Stimulated activated CD8-positive, alpha-beta memory T cell treated with anti-CD3 and anti-CD28 coated beads, Interleukin-12 subunit alpha, Interleukin-12 subunit beta, amount 100 ng/mL, for 1 hour (primary cell): Measurements from ENCODE around the gene P2RY13.

Experiments used
- DNase-seq: peaks from one replicate; pipeline ENCODE4 v3.0.0-alpha.2; 2020; ENCODE audit warnings: low read depth

P2RY13 gene

GRCh38 chr3:151329363-151329762, at the start of gene P2RY13:
P2RY13 (minus strand) TSS chr3:151329549; CDS start chr3:151329528, 21 bp downstream.
- DNase-seq: no peak

- DNase-seq: no peak
Measured at GRCh38 chr3:151377768-151378385, 48.5 kb upstream of the P2RY13 start.

DNA sequence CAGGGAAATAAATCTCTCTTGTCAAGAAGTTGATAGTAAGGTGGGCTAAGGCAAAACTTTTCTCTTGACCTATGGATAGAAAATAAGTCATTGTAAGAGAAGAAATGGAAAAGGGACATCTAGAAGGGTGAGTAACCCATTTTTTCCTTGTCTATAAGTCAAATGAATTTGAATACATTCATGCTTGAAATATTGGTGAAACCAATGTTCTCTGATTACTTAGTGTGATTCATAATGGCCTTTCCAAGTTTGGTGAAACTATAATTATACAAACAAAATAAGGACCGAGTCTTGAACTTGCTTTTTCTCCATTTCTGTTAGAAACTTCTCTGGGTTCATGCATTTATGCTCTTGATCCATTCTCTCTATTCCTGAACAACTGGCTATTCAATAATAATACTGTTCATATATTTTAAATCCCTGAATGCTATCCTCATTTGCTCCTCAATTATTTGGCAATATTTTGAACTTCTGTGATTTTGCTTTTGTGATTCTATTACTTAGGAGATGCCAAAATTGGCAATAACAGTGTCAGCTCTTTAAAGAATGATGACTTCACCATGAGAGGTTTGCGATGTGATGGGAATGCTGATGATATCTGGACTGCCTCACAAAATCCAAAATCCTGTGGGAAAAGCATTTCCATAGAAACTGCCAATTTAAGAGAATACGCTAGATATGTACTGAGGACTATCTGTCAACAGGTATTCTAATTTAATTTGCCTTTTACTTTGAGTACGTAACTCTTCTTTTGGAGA, 42.9 kb upstream of the P2RY13 start:
- DNase-seq: no peak

GRCh38 chr3:151371526-151371925, 42.2 kb upstream of the P2RY13 start:
- no peak for DNase-seq

DNA sequence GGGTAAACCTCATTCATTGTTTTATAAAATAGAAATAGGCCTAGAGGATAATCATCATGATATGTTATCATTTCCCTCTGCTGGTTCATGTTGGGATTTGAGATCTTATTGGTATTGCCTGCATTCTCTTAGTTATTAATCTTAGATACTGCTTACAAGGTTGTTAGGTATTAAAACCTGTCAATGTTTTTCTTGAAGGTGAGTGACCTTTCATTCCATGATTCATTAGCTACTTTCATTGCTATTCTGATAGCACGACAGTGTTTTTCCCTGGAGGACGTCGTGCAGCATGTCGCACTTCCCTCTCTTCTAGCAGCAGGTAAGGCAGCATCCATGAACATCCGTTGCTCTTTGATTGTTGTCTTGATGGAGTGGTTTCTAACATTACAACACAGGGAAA, 38.1 kb upstream of the P2RY13 start:
- DNase-seq: no peak

GRCh38 chr3:151366993-151367392, 37.6 kb upstream of the P2RY13 start:
- DNase-seq: no peak

GRCh38 chr3:151362751-151363174, 33.4 kb upstream of the P2RY13 start:
- no peak for DNase-seq

DNA sequence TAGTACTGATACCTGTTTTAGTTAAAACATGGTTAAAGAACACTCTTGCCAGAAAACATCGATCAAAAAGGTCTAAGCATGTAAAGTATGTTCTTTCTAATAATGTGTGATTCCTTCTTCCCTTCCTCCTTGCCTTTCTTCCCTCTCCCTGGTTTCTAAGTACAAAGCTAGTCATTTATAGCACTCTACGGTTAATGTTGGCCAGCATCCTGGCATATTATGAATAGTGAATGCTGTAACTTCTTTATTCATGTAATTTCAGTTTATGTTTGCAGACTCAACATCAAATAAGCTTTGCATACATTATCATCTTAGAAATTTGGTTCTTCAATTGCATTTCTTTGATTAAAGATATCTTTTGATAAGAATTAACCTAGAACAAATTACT, 28.1 kb upstream of the P2RY13 start:
- no peak for DNase-seq

DNA sequence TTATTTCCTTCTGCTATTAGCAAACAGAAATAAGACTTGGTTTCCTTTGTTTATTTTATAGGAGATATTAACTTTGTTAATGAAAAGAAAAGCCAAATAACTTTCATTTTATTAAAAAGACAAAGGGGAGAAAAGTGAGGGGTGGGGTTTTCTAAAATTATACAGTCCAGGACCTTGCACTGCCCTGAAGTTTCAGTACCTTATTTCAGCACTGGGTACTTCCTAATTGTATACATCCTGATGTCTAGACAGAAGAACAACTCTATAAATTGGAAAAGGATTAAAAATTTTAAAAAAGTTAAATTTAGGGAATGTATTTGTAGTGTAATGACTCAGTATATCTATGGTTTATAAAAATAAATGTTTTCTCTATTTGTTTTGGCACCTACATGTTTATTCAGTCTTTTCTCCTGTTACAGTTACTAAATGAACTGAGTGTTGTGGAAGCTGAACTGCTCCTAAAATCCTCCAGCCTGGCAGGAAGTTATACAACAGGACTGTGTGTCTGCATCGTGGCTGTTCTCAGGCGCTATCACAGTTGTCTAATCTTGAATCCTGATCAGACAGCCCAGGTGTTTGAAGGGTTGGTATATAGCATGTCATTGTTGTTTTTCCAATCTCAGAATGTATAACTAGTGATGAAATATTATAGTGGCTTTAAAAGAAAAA, 27.6 kb upstream of the P2RY13 start:
- DNase-seq: no peak

GRCh38 chr3:151351648-151352047, 22.3 kb upstream of the P2RY13 start:
- DNase-seq: no peak

GRCh38 chr3:151351219-151351618, 21.9 kb upstream of the P2RY13 start:
- no peak for DNase-seq

DNA sequence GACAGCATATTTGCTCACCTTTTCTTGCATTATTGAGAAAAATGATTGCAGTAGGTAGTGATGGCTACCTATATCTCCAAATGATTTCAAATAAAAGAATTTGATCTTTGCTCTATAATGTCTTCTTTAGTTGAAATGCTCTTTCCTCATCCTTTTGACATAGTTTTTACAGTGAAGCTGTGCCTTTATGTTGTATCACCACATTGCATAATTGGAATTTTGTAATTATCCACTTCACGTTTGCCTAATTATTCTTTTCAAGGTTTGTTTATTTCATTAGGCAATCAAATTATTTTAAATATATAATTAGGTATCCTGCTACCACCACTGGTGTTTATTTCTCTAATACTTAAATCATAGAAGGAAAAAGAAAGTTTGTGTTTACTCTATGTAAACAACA, 21.3 kb upstream of the P2RY13 start:
- no peak for DNase-seq

DNA sequence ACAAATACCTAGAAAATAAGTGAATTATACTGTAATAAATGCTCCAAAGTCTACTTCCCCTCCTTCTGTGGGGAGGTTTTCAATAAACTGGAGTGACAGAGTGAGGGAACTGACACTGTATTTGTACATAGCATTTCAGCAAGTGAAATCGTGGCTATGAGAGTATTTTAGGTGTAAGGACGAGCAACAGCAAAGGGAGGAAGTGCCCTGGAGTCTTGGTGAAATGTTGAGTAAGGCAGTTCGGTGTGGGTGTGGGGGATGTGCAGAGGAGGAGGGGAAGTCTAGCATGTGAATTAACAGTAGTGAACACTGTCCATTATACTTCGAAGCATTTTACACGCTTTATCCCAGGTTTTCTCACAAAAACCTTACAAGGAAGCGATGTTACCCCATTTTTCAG, 18.1 kb upstream of the P2RY13 start:
- DNase-seq: no peak

DNA sequence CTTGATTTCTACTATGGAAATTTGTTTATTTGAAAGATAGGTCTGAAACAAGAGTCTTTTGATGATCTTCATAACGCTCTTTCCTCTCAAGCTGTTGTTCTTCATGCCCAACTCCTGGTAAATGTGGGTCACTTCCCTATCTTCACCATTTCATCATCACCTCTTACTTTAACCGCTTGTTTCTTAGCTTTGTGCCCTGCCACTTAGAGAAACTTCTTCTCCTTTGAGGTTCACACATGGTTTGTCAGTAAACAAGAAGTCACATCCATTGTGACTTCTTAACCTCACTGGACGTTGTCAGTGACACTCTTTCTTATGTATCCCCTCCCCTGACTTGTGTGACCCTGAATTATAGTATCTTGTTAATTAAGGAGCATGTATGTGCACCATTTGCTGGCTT, 16.9 kb upstream of the P2RY13 start:
- no peak for DNase-seq

- no peak for DNase-seq
Measured at GRCh38 chr3:151345859-151346258, 16.5 kb upstream of the P2RY13 start.

- no peak for DNase-seq
Measured at GRCh38 chr3:151331696-151332095, 2.3 kb upstream of the P2RY13 start.

GRCh38 chr3:151330899-151331298, 1.6 kb upstream of the P2RY13 start:
- no peak for DNase-seq

DNA sequence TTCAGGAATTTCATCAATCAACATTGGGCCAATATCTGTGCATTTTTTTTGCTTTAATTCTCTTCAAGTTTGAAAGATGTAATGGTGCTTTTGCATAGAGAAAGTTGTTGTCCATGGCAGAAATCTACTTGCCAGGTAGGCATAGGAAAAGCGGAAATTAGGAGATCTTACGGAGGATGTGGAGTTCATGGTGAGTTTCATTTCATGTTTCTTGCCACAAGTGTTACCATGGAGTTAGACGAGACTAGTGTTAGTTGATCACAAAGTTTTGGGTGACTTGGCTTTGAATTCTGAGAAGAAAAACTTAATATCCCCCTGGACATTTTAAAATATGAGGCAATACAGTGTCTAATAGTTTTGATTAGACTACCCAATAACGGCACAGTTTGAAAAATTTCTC, 1.0 kb upstream of the P2RY13 start:
- no peak for DNase-seq

- no peak for DNase-seq
Measured at GRCh38 chr3:151328298-151328995, 902 bp downstream of the P2RY13 start.

DNA sequence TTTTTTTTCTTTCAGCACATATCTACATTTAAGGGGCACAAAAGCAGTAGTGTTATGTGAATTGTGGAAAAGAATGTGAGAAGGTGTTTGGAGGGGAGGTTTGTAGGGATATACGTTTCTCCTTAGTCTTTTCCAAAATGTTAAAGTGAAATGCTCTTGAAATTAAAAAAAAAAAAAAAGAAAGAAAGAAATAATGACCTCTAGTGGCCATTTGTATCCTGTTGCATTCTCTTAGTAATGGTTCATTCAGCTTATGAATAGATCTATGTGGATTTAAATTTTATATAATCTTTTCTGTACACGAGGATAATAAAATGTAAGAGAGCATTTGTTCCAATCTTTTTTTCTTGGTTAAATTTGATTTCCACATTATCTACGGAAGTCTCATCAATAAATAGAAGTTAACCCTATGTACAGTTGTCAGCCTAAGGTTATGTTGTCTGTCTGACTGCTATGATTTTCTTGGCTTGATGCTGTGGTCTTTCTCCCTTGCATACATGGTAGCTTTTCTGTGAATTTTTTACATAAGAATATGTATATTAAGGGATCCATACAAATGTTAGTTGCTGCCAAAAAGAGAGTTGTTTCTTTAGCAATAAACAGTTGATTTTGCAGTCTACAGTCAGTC, 1.7 kb downstream of the P2RY13 start:
- DNase-seq: no peak

- DNase-seq: no peak
Measured at GRCh38 chr3:151322511-151322910, 6.8 kb downstream of the P2RY13 start.

DNA sequence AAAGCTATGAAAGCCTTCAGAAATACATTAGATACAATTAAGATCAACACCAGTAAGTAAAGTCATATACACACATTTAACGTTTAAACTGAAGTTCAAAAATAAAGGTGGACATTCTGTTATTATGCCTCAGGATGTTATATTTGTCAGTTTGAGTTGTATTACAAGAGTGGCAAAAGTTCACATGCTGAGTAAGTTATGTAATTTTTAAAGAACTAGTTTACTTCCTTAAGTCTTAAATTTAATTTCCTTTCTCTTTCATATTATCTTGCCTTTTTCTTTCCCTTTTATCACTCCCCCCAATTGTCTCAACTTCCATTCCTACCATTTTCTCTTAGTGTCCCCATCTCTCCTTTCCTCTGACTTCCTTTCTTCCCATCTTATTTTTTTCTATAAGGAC, 7.8 kb downstream of the P2RY13 start:
- no peak for DNase-seq
